ENCODE data around the gene KCTD2. TPM values are rescaled to one million over a fixed set of nuclear protein-coding genes. Genes with fewer than 3 reads are reported as not detected.

Gene KCTD2
- total and polyA plus RNA-seq, 2 of the 13 experiments (the other 11 are each of a cell fraction or from before 2014, with no cell fraction given): 28.3 to 32.6 TPM

- BruUV-seq (replicated peaks): no TSS peak
- in situ Hi-C loops (cut with HindIII; ENCODE audit: extremely low pct_ligation_motif_present, low pct_unique_long_range_greater_than_20kb): no loop called here
- no peaks in the 10 kb centered on the region for H3K9me3 ChIP-seq (ENCODE audit: low read length)
- peaks cover 16% of the 10 kb centered on the region for H3K79me2 ChIP-seq (ENCODE audit: insufficient read depth, low read length)
- no peak overlapping the region for H3K4me2 ChIP-seq (ENCODE audit: low read depth, low read length)
- no peak overlapping the region for H3K4me3 ChIP-seq (replicated peaks in 1 of 3; ENCODE audit: insufficient read depth in 1 of 3, low read depth in 2 of 3, low read length in 3 of 3)
- intact Hi-C loops (cut with micrococcal nuclease; ENCODE audit: unreplicated experiment): no loop called here
- no peak for TF ChIP-seq ZNF710 (CRISPR knock-in tag; IDR thresholded peaks at IDR 0.05; ENCODE audit: borderline replicate concordance)
- TF ChIP-seq SKIL (CRISPR knock-in tag; IDR thresholded peaks at IDR 0.05; ENCODE audit: borderline replicate concordance): no peak
- TF ChIP-seq YEATS2 (CRISPR knock-in tag; IDR thresholded peaks at IDR 0.05; ENCODE audit: borderline replicate concordance): no peak
- TF ChIP-seq NFE2L2 (IDR thresholded peaks at IDR 0.05; ENCODE audit: low read length): no peak
- H4K20me1 ChIP-seq (ENCODE audit: insufficient read depth, low read length): no peaks in the 10 kb centered on the region; the same call in 1 of the 2 replicates
- no peak overlapping the region for H3K27ac ChIP-seq (ENCODE audit: extremely low read length, insufficient read depth, low read length)
- FAIRE-seq: no peak
- no peak overlapping the region for H3K9ac ChIP-seq (ENCODE audit: insufficient read depth, low read depth, low read length)
- no peak for DNase-seq (ENCODE audit: low spot score)
- H3K27me3 ChIP-seq (ENCODE audit: control insufficient read depth in 1 of 2, insufficient read depth in 2 of 2, low read length in 2 of 2): no peaks in the 10 kb centered on the region; a peak in 1 of 5 replicates
- WGBS (ENCODE audit: low lambda C conversion rate): 97% methylated on average over 2 of the region's 2 CpGs
- peaks cover 34% of the 10 kb centered on the region for H3K4me1 ChIP-seq (ENCODE audit: insufficient read depth, low read length)
- POLR2A ChIA-PET: interaction anchor here (1.3 kb wide), 1 partner anchor 58 kb away, joined by 3 read pairs; the partner anchor contains the start of gene ARMC7
- no peak overlapping the region for H2AFZ ChIP-seq (ENCODE audit: low read length)
- peaks cover 17 to 40% of the 10 kb centered on the region in 2 experiments for H3K36me3 ChIP-seq (replicated peaks in 1 of 2; ENCODE audit: control insufficient read depth in 1 of 2, insufficient read depth in 2 of 2, low read length in 2 of 2)
- no peak for ATAC-seq
- CTCF ChIA-PET (ENCODE audit: low intra/inter-chr PET ratio, low total read pairs): no interaction called here
Observed at GRCh38 chr17:75051941-75052340, 4.9 kb downstream of the KCTD2 start.

Data from HepG2 (cell line).